B cell (primary cell): ENCODE data around the gene CHCHD1. TPM values are rescaled to one million over a fixed set of nuclear protein-coding genes. Genes with fewer than 3 reads are reported as not detected.

Experiments used
- ATAC-seq: fragments of 200-7000 bp; cut with Tn5 transposase; one replicate; pipeline ENCODE4 v1.10.0; 2021; ENCODE audit warnings: low read depth, mild to moderate bottlenecking, moderate number of reproducible peaks, moderate library complexity
- CTCF ChIA-PET: fragments of 350-600 bp; sonication (Branson Sonifier 250); formaldehyde crosslinking; loops from one replicate; lab custom pipeline; 2021; ENCODE audit warnings: antibody characterized with exemption, inconsistent platforms; lab: Charles Lee
- POLR2A ChIA-PET: fragments of 350-600 bp; sonication (Branson Sonifier 250); formaldehyde crosslinking; loops from one replicate; lab custom pipeline; 2021; ENCODE audit warnings: antibody characterized with exemption; lab: Charles Lee
- DNase-seq: peaks from one replicate; pipeline ENCODE4 v3.0.0; 2013
- H2AFZ ChIP-seq: 2 replicates; pipeline ENCODE4 v1.6.1; 2012; ENCODE audit warnings: mild to moderate bottlenecking, low read depth, low read length; ENCODE audit not compliant: insufficient read depth, poor library complexity, severe bottlenecking
- H3K27ac ChIP-seq, 2 donors: 1 replicate in 1 of 2; 2 replicates in 1 of 2; pipeline ENCODE4 v1.5.1; 2012 to 2013; ENCODE audit warnings: low read length in 2 of 2, mild to moderate bottlenecking in 2 of 2, moderate library complexity in 1 of 2
- H3K27me3 ChIP-seq, 4 experiments: fragments of 200-600 bp in 1 of 4; sonication (generic) in 1 of 4; replicated peaks in 1 of 4; 1 replicate in 2 of 4; 2 replicates in 2 of 4; pipeline versions ENCODE4 v1.6.1 to v1.7.0; 2013 to 2016; ENCODE audit warnings: low read length in 3 of 4, mild to moderate bottlenecking in 2 of 4, mixed read lengths in 1 of 4, moderate library complexity in 1 of 4; ENCODE audit not compliant: insufficient read depth in 4 of 4, control insufficient read depth in 3 of 4; ENCODE audit errors: control extremely low read depth in 1 of 4
- H3K36me3 ChIP-seq, 2 experiments: replicated peaks in 1 of 2; 1 replicate in 1 of 2; 2 replicates in 1 of 2; pipeline versions ENCODE4 v1.6.1 to v1.7.1; 2013; ENCODE audit warnings: low read length in 1 of 2; ENCODE audit not compliant: insufficient read depth in 2 of 2, control insufficient read depth in 1 of 2; ENCODE audit errors: control extremely low read depth in 1 of 2, extremely low read depth in 1 of 2
- H3K4me1 ChIP-seq, 2 donors: fragments of 200-600 bp in 1 of 2; sonication (generic) in 1 of 2; 1 replicate in 1 of 2; 2 replicates in 1 of 2; pipeline versions ENCODE4 v1.5.1 to v1.6.1; 2013 to 2017; ENCODE audit warnings: low read length in 2 of 2; ENCODE audit not compliant: control insufficient read depth in 2 of 2, insufficient read depth in 2 of 2
- H3K4me2 ChIP-seq: replicated peaks from 2 replicates; pipeline ENCODE3; 2012; ENCODE audit warnings: mild to moderate bottlenecking, low read depth, low read length; ENCODE audit not compliant: poor library complexity, severe bottlenecking
- H3K4me3 ChIP-seq, 5 experiments: fragments of 200-600 bp in 1 of 5; sonication (generic) in 1 of 5; 1 replicate in 3 of 5; 2 replicates in 2 of 5; pipeline versions ENCODE4 v1.5.1 to v1.7.0; 2011 to 2016; ENCODE audit warnings: low read length in 4 of 5, mild to moderate bottlenecking in 4 of 5, low read depth in 2 of 5, control low read depth in 1 of 5, moderate library complexity in 1 of 5; ENCODE audit not compliant: insufficient read depth in 1 of 5; ENCODE audit errors: control extremely low read depth in 1 of 5, extremely low read depth in 1 of 5
- H3K79me2 ChIP-seq: fragments of 200-600 bp; sonication (generic); one replicate; pipeline ENCODE4 v1.6.0; 2016; ENCODE audit warnings: low read length; ENCODE audit not compliant: control insufficient read depth, insufficient read depth
- H3K9ac ChIP-seq: fragments of 200-600 bp; sonication (generic); 2 replicates; pipeline ENCODE4 v1.6.1; 2017; ENCODE audit warnings: mild to moderate bottlenecking, low read length, moderate library complexity
- H3K9me3 ChIP-seq, 3 donors: one replicate each; pipeline versions ENCODE4 v1.6.1 to v1.7.1; 2013; ENCODE audit warnings: low read length in 2 of 3; ENCODE audit not compliant: control insufficient read depth in 2 of 3, insufficient read depth in 1 of 3; ENCODE audit errors: control extremely low read depth in 1 of 3
- H4K20me1 ChIP-seq: 2 replicates; pipeline ENCODE4 v1.6.0; 2012; ENCODE audit warnings: mild to moderate bottlenecking, low read length; ENCODE audit not compliant: insufficient read depth, control insufficient read depth, poor library complexity, severe bottlenecking
- H3K27ac Mint-ChIP-seq: one replicate; pipeline ENCODE4 v1.8.0; 2021; ENCODE audit warnings: mixed read lengths
- H3K27me3 Mint-ChIP-seq: one replicate; pipeline ENCODE4 v1.8.0; 2021; ENCODE audit warnings: mixed read lengths
- H3K4me1 Mint-ChIP-seq: one replicate; pipeline ENCODE4 v1.8.0; 2021; ENCODE audit warnings: mixed read lengths
- H3K4me3 Mint-ChIP-seq: one replicate; pipeline ENCODE4 v1.8.0; 2021; ENCODE audit warnings: mixed read lengths
- H3K9me3 Mint-ChIP-seq: one replicate; pipeline ENCODE4 v1.8.0; 2022; ENCODE audit warnings: mixed read lengths; ENCODE audit not compliant: insufficient read depth
- CTCF ChIP-seq: fragments of 200-600 bp; IDR thresholded peaks from one replicate; pipeline ENCODE4 v1.8.0; 2022; ENCODE audit warnings: antibody characterized with exemption, mild to moderate bottlenecking
- EZH2 ChIP-seq: IDR thresholded peaks from 2 replicates; pipeline ENCODE4 v1.6.1; 2012; ENCODE audit warnings: borderline replicate concordance, low read depth, mild to moderate bottlenecking, moderate library complexity, low read length; ENCODE audit not compliant: insufficient read depth, poor library complexity, severe bottlenecking
- WGBS: methylation state at CpG from one replicate; pipeline ENCODE4 v1.1.5; 2013; ENCODE audit warnings: missing lambda C conversion rate; ENCODE audit not compliant: insufficient coverage; 5-methylcytosine and 5-hydroxymethylcytosine counted together
- intact Hi-C: fragments of 100-400 bp; cut with micrococcal nuclease; formaldehyde crosslinking; loops from one replicate; pipeline ENCODE4 v1.10.0; 2022
- polyA plus RNA-seq: library from polyadenylated mRNA; depleted of rRNA; stranded (reverse); fragments of >200 nt; gene quantifications from 2 replicates; pipeline ENCODE4 v1.2.3, GENCODE V29; 2012
- total RNA-seq, 2 donors: library from RNA; stranded (reverse); fragments of 120-200 nt in 1 of 2; gene quantifications; 1 replicate in 1 of 2; 2 replicates in 1 of 2; pipeline versions ENCODE4 v1.2.3 to v1.2.4, GENCODE V29; 2013 to 2022

The CHCHD1 gene
- total and polyA plus RNA-seq, 2 donors (not counting 1 experiment from before 2014, with no cell fraction given) = 11.9 to 14.7 TPM

GRCh38 chr10:73750819-73751218 is 31.0 kb upstream of the CHCHD1 start:
- no peak overlapping the region for H2AFZ ChIP-seq
- Mint-ChIP-seq H3K27ac (no peak overlapping the region), H3K4me1 (peaks cover 26% of the 10 kb centered on the region), H3K27me3 (no peaks in the 10 kb centered on the region), H3K4me3 (no peak overlapping the region), H3K9me3 (no peaks in the 10 kb centered on the region)
- intact Hi-C loops = no loop called here
- peaks cover 12 to 66% of the 10 kb centered on the region in 2 experiments for H3K36me3 ChIP-seq
- peaks cover 5 to 6% of the 10 kb centered on the region in 2 donors for H3K4me1 ChIP-seq
- no peak overlapping the region for H3K9ac ChIP-seq
- ATAC-seq (no peak), DNase-seq (no peak)
- TF ChIP-seq EZH2 (no peak), CTCF (no peak)
- H3K27me3 ChIP-seq = no peaks in the 10 kb centered on the region
- H4K20me1 ChIP-seq = peaks cover 41% of the 10 kb centered on the region
- no peak overlapping the region for H3K4me2 ChIP-seq
- no peak overlapping the region for H3K4me3 ChIP-seq
- no peaks in the 10 kb centered on the region for H3K9me3 ChIP-seq
- WGBS = no CpG with 5 or more reads among the region's 1 CpG
- H3K79me2 ChIP-seq = peaks cover 88% of the 10 kb centered on the region
- CTCF ChIA-PET = interaction anchor here (0.6 kb wide), 1 partner anchor 1333 kb away, joined by 3 read pairs; no protein-coding TSS in a partner anchor
- no peak overlapping the region for H3K27ac ChIP-seq
- POLR2A ChIA-PET = no interaction called here

- no peak overlapping the region for H3K4me3 Mint-ChIP-seq
- Histone ChIP-seq H3K4me3 (no peak overlapping the region), H4K20me1 (peaks cover 46% of the 10 kb centered on the region), H3K9me3 (no peaks in the 10 kb centered on the region), H3K9ac (no peak overlapping the region), H3K4me2 (no peak overlapping the region), H3K27ac (no peak overlapping the region), H3K4me1 (no peaks in the 10 kb centered on the region), H3K79me2 (peaks cover 68% of the 10 kb centered on the region), H3K27me3 (no peaks in the 10 kb centered on the region), H2AFZ (no peak overlapping the region), H3K36me3 (peaks cover 6 to 62% of the 10 kb centered on the region in 2 experiments)
- peaks cover 3% of the 10 kb centered on the region for H3K4me1 Mint-ChIP-seq
- DNase-seq (no peak), ATAC-seq (no peak)
- WGBS = 100% methylated on average over 1 of the region's 1 CpG
- H3K9me3 Mint-ChIP-seq = no peaks in the 10 kb centered on the region
- POLR2A ChIA-PET = no interaction called here
- CTCF ChIA-PET = no interaction called here
- H3K27ac Mint-ChIP-seq = no peak overlapping the region
- intact Hi-C loops = no loop called here
- H3K27me3 Mint-ChIP-seq = no peaks in the 10 kb centered on the region
- TF ChIP-seq CTCF = no peak
- TF ChIP-seq EZH2 = no peak
Measured at GRCh38 chr10:73756183-73756582, 25.7 kb upstream of the CHCHD1 start.
